PC-9 (cell line): ENCODE data around the gene C10orf143. TPM values are rescaled to one million over a fixed set of nuclear protein-coding genes. Genes with fewer than 3 reads are reported as not detected.

Source experiments
- BruUV-seq: library from RNA; stranded (reverse); fragments of 400-500 nt; replicated peaks from 2 replicates; lab custom pipeline; 2021; lab: Mats Ljungman, UMichigan
- CTCF ChIA-PET: fragments of 300-600 bp; sonication (Branson Sonifier 250); formaldehyde crosslinking; loops from one replicate; lab custom pipeline; 2022; ENCODE audit warnings: antibody characterized with exemption; lab: Charles Lee
- POLR2A ChIA-PET: fragments of 300-600 bp; sonication (Branson Sonifier 250); formaldehyde crosslinking; loops from one replicate; lab custom pipeline; 2022; ENCODE audit warnings: antibody characterized with exemption; ENCODE audit not compliant: unreplicated experiment; lab: Charles Lee
- DNase-seq, 2 experiments: peaks; one replicate each; pipeline versions ENCODE4 v3.0.0 to v3.0.0-alpha.2; 2015 to 2022; ENCODE audit warnings: mixed read lengths in 1 of 2
- H2AFZ ChIP-seq: fragments of 200-600 bp; sonication (generic); 2 replicates; pipeline ENCODE4 v1.8.1; 2017; ENCODE audit warnings: antibody characterized with exemption
- H3F3A ChIP-seq: fragments of 200-600 bp; sonication (generic); 2 replicates; pipeline ENCODE4 v1.8.1; 2017; ENCODE audit warnings: antibody characterized with exemption, mild to moderate bottlenecking, low read depth; ENCODE audit not compliant: insufficient read depth
- H3K27ac ChIP-seq: fragments of 200-600 bp; sonication (generic); 2 replicates; pipeline ENCODE4 v1.6.1; 2016; ENCODE audit warnings: mixed run types
- H3K27me3 ChIP-seq: fragments of 200-600 bp; sonication (generic); 2 replicates; pipeline ENCODE4 v1.6.1; 2016; ENCODE audit warnings: low read depth, mixed run types; ENCODE audit not compliant: insufficient read depth
- H3K36me3 ChIP-seq: fragments of 200-600 bp; sonication (generic); 2 replicates; pipeline ENCODE4 v1.6.1; 2016; ENCODE audit warnings: low read depth, mixed run types
- H3K4me1 ChIP-seq: fragments of 200-600 bp; sonication (generic); replicated peaks from 2 replicates; pipeline ENCODE4 v1.6.1; 2016; ENCODE audit warnings: mixed run types; ENCODE audit not compliant: insufficient read depth
- H3K4me2 ChIP-seq: fragments of 200-600 bp; sonication (generic); 2 replicates; pipeline ENCODE4 v1.6.1; 2017; ENCODE audit warnings: mixed run types
- H3K4me3 ChIP-seq: fragments of 200-600 bp; sonication (generic); 2 replicates; pipeline ENCODE4 v1.6.1; 2016; ENCODE audit warnings: mixed run types
- H3K79me2 ChIP-seq: fragments of 200-600 bp; sonication (generic); 2 replicates; pipeline ENCODE4 v1.6.1; 2017; ENCODE audit warnings: low read depth, mixed run types
- H3K9me2 ChIP-seq: fragments of 200-600 bp; sonication (generic); 2 replicates; pipeline ENCODE4 v1.8.1; 2017; ENCODE audit warnings: mild to moderate bottlenecking; ENCODE audit not compliant: insufficient read depth
- H3K9me3 ChIP-seq: fragments of 200-600 bp; sonication (generic); 2 replicates; pipeline ENCODE4 v1.8.1; 2016; ENCODE audit warnings: low read depth; ENCODE audit not compliant: insufficient read depth
- H4K20me1 ChIP-seq: fragments of 200-600 bp; sonication (generic); 2 replicates; pipeline ENCODE4 v1.8.1; 2017; ENCODE audit not compliant: insufficient read depth
- CTCF ChIP-seq: fragments of 200-600 bp; sonication (generic); conservative IDR thresholded peaks from 2 replicates; pipeline ENCODE4 v1.6.1; 2017; ENCODE audit warnings: mixed run types, antibody characterized with exemption, mild to moderate bottlenecking, moderate library complexity
- EZH2 ChIP-seq: fragments of 200-600 bp; sonication (generic); IDR thresholded peaks from 2 replicates; pipeline ENCODE4 v1.8.0; 2017; ENCODE audit warnings: antibody characterized with exemption, low read depth
- intact Hi-C: fragments of 100-400 bp; cut with micrococcal nuclease; formaldehyde crosslinking; loops from one replicate; pipeline ENCODE4 v1.10.0; 2022; ENCODE audit not compliant: unreplicated experiment
- total RNA-seq: library from RNA; stranded (reverse); gene quantifications from 2 replicates; pipeline ENCODE4 v1.2.3, GENCODE V29; 2021

C10orf143 gene
- total RNA-seq, 1 experiment from 2014 or later = 2.8 TPM

- no peak overlapping the region for H3K27ac ChIP-seq
- H3F3A ChIP-seq = no peaks in the 10 kb centered on the region
- H2AFZ ChIP-seq = no peak overlapping the region
- TF ChIP-seq EZH2 (no peak), CTCF (no peak)
- H3K36me3 ChIP-seq = no peaks in the 10 kb centered on the region
- H3K4me1 ChIP-seq = no peaks in the 10 kb centered on the region
- H3K4me3 ChIP-seq = no peak overlapping the region
- H3K27me3 ChIP-seq = 0 out of 2 replicates have a peak, but pooled peaks cover 5% of the 10 kb centered on the region
- no peak for DNase-seq
- no peaks in the 10 kb centered on the region for H4K20me1 ChIP-seq
- intact Hi-C loops = no loop called here
- H3K4me2 ChIP-seq = no peak overlapping the region
- CTCF ChIA-PET = no interaction called here
- no TSS peak for BruUV-seq
- no peaks in the 10 kb centered on the region for H3K9me2 ChIP-seq
- H3K9me3 ChIP-seq = no peaks in the 10 kb centered on the region
- no peaks in the 10 kb centered on the region for H3K79me2 ChIP-seq
- POLR2A ChIA-PET = no interaction called here
These were observed 70.3 kb downstream of the C10orf143 start for GRCh38 chr10:130040351-130040750.

- Histone ChIP-seq H3K4me1 (no peaks in the 10 kb centered on the region), H3K4me2 (no peak overlapping the region), H3K4me3 (no peak overlapping the region), H2AFZ (no peak overlapping the region), H3K27me3 (0 out of 2 replicates have a peak, but pooled peaks cover 5% of the 10 kb centered on the region), H3K9me3 (no peaks in the 10 kb centered on the region), H3K27ac (no peak overlapping the region), H4K20me1 (no peaks in the 10 kb centered on the region), H3K9me2 (no peaks in the 10 kb centered on the region), H3K79me2 (no peaks in the 10 kb centered on the region), H3F3A (no peaks in the 10 kb centered on the region), H3K36me3 (no peaks in the 10 kb centered on the region)
- ChIA-PET POLR2A (interaction anchor here (0.6 kb wide), 1 partner anchor 72 kb away, joined by 4 read pairs; no protein-coding TSS in a partner anchor), CTCF (no interaction called here)
- intact Hi-C loops = no loop called here
- no peak for DNase-seq
- no TSS peak for BruUV-seq
- TF ChIP-seq CTCF (no peak), EZH2 (no peak)
These were observed 71.5 kb downstream of the C10orf143 start for GRCh38 chr10:130039141-130039540.

- H3K79me2 ChIP-seq = no peaks in the 10 kb centered on the region
- CTCF ChIA-PET = no interaction called here
- H3K9me2 ChIP-seq = no peaks in the 10 kb centered on the region
- DNase-seq = no peak
- no peak overlapping the region for H2AFZ ChIP-seq
- H3K9me3 ChIP-seq = no peaks in the 10 kb centered on the region
- H3K27ac ChIP-seq = no peak overlapping the region
- no peak overlapping the region for H3K4me3 ChIP-seq
- POLR2A ChIA-PET = no interaction called here
- no TSS peak for BruUV-seq
- no peaks in the 10 kb centered on the region for H4K20me1 ChIP-seq
- H3K4me2 ChIP-seq = no peak overlapping the region
- TF ChIP-seq EZH2 = no peak
- no peak for TF ChIP-seq CTCF
- no peaks in the 10 kb centered on the region for H3K4me1 ChIP-seq
- intact Hi-C loops = no loop called here
- no peaks in the 10 kb centered on the region for H3K36me3 ChIP-seq
- 0 out of 2 replicates have a peak, but pooled peaks cover 5% of the 10 kb centered on the region for H3K27me3 ChIP-seq
- H3F3A ChIP-seq = no peaks in the 10 kb centered on the region
These were observed 72.0 kb downstream of the C10orf143 start for GRCh38 chr10:130038611-130039109.
